HG02870 (cell line): ENCODE data around the gene ETV3.

ENCODE experiments used
- ATAC-seq: cut with Tn5 transposase; IDR thresholded peaks from one replicate; pipeline ENCODE4 v1.9.1; 2021; ENCODE audit warnings: mild to moderate bottlenecking, moderate library complexity; ENCODE audit not compliant: unreplicated experiment

The ETV3 gene

DNA sequence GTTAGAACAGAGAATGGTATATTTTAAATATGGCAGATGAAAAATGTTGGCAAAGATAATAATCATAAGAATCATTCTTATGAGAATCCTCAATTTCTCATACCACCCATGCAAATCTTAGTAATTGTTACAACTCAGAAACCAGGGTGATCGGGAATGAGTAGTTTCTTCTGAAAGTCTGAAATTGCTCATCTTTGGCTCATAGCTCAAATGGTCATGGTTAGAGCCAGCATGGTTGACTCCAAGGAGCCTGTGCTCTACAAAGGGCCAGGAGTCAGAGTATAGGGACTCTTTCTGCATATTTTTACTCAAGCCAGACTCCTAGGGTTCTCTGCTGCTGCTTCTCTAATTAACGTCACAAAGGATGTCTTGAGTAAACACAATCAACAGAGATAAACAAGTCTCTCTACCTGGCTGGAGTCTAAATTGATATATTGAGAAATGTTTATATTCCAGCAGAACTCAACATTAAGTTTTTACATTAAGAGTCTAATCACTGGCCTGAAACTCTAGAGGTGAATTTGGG lies 1.9 kb upstream of the ETV3 start:
- ATAC-seq: no peak

GRCh38 chr1:157139052-157139715 lies 989 bp upstream of the ETV3 start:
- no peak for ATAC-seq

DNA sequence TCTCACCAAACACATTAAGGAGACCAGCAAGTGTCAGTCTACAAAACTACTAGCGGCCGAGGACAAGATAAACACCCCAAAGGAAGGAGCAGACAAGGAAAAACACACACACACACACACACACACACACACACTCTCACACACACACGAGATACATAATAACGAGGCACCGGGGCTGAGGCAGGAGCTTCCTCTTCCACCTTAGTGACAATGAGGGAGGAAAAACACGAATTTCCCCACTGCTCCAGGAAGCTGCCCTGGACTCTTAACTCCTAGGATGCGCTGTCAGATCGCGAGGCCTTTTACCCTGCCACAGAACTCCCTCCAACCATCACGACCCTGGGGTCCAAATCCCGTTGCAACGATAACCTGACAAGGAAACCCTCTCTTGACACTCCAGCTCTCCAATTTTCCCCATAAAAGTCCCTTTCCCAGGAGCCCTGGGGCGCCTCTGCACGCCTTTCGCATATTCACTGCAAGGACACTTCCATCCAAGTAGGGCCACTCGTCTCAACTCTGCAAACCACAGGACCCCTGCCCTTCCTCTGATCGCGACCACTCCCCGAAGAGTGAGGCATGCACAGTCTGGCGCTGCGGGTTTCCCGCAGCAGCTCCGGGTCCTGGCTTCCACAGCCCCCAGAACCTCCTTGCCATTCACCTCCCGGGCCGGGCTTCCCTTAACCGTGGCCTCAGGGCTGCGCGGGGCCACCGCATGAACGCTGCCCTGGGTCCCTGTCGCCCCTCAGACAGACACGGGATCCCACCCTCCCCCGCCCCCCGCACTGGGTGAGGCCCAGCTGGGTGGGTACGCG lies 581 bp downstream of the ETV3 start:
- ATAC-seq: no peak

GRCh38 chr1:157137046-157137407 lies 1.2 kb downstream of the ETV3 start:
- ATAC-seq: no peak

DNA sequence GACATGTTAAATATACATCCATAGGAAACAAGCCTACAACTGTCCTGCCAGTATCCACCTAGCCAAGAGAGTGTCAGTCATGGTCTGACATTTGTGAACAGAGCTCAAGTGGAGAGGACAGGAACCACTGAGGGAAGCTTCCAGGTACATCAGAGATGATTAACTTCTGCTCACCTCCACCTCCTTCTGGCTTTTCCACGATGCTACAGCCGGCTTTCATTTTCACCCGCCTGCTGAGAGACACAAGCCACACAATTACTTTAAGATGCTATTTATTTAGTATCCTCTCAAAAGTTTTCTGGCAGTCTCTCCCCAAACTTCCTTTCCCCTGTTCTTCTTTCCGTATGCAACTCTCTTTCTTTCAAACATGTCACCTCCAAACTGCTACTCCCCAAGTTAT lies 2.1 kb downstream of the ETV3 start:
- no peak for ATAC-seq

GRCh38 chr1:157135646-157136045 lies 2.5 kb downstream of the ETV3 start:
- ATAC-seq: no peak

DNA sequence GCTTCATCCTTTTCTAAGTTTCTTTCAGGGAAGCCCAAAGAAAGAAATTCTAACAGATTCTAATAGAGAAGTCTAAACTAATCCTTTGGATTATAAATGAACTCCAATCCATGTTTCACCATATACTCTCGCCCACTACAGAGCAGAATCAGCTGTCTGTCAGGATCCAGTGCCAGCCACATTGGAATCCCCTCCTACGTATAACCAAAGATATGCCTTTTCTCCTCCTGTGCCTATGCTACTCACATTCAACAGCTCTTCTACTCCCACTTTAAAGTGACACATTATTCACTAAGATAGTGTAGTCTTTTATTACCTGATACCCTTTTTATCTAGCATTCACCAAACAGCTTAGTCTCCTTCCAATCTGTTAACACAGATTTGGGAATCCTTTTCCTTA lies 3.1 kb downstream of the ETV3 start:
- ATAC-seq: no peak

DNA sequence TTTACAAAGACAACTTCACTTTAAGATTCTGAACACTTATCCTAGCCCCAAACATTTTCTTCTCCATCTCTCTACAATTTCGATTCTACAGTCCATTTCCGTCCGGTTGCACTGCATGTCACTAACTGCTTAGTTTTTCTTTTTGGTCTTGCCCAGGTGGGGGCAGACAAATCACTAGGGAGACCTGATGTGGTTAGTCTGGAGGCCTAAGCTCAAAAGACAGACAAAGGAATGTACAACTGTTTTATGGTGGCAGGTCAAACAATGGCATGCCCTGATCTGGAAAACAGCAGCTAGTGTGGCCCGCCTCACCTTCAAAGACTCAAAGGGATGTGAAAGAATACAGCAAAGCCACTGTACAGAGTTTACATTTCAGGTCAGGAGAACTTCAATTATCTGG lies 3.8 kb downstream of the ETV3 start:
- no peak for ATAC-seq

DNA sequence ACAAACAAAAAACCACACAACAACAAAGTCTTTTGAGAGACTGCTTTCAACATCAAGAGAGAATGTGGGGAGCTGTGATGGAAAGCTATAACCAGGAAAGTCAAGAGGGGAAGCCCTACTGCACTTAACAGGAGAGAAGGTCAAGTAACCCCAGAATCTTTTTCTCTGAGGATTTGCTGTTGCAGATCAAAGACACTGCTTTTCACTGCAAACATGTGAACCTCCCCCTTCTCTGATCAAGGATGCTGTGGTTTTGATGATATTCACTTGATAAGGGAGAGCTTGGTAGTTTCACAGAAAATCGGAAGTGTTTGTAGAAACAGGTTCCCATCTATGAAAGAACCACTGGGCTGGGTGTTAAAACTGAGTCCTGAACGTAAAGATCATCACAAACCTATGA lies 4.8 kb downstream of the ETV3 start:
- no peak for ATAC-seq

DNA sequence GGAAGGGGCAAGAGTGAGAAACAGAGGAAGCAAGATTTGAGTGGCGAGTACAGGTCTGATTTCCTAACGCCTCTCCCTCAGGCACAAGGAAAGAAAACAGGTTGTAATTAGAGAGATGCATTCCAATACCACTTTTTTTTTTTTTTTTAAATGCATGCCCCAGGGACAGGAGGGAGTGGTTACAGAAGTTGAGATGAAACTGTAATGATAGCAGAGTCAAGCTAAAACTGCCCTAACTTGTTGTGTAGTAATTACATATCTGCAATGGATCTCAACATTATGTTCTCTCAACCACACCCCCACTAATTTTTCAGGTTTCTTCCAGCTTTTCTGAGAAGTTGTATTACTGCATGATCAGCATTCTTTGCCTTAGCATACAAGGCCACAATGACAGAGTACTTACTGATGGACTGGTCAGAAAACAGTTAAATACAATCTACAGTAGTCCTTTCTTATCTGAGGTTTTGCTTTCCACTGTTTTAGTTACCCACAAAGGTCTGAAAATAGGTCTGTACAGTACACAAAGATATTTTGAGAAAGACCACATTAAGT lies 5.5 kb downstream of the ETV3 start:
- no peak for ATAC-seq

DNA sequence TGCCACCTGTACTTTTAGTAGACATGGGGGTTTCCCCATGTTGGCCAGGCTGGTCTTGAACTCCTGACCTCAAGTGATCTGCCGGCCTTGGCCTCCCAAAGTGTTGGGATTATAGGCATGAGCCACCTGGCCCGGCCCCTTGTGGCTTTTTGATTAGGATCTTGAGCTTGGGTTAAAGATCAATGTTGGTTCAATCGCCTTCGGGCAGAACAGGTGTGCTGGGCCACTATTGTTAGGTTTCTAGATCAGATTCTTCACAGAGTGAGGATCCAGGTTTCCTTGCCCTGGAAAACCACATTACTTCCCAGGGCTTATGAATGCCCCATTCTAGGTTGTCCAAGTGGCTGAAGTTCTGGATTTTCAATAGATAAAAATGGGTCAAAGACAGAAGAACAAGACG lies 6.1 kb downstream of the ETV3 start:
- no peak for ATAC-seq

DNA sequence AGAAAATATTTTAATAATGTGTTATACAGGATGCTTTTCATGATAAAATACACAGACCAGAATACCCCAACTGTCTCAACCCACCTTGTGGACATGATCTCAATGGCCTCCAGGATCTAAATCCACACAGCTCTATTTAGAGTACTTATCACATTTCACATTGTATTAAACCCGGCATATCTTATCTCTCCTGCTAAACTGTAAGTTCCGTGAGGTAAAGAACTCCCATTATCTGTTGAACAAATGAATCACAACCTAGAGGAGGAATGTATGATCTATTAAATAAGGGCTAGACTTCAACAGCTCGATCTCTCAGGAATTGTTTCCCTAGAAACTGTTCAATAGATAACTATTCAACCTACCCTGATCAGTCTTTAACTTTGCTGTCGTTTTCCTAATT lies 6.9 kb downstream of the ETV3 start:
- ATAC-seq: no peak

DNA sequence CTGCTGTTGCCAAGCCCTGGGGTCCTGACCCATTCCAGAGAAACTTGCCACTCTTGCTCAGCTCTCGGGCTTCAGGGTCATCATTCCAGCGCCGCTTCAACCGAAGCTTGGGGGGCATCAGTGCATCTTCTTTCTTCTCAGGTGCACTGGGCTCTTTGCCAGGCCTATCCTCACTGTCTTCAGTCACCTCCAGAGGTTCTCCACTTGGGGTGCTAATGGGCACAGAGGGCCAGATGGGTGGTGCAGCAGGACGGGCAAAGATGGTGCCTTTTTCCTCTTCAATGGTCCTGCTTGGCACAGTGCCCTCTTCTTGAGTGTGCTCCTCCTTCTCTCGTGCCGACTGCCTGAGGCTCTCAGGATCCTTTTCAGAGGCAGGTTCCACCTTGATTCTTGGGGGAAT lies 13.3 kb downstream of the ETV3 start:
- ATAC-seq: no peak

- no peak for ATAC-seq
Observed at GRCh38 chr1:157119448-157119847, 18.7 kb downstream of the ETV3 start.

DNA sequence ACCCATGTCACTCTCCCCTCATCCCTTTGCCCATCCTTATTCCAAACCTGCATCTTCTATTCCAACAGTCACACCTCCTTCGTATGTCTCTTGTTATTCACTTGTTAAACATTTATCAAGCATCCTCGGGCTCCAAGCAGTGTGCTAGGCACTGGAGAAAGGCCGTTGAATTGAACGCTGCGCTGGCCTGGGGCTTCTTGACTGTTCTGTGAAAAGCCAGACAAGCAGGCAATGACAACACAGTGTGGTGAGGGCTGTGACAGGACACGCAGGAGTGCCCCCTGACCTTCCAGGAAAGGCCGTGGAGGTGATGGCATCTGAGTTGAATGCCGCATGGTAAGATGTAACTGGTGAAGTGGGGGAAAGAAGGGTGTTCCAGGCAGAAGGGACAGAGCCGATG lies 19.2 kb downstream of the ETV3 start:
- ATAC-seq: no peak

- ATAC-seq: no peak
Observed at GRCh38 chr1:157117527-157118057, 20.6 kb downstream of the ETV3 start.

GRCh38 chr1:157116737-157117103 lies 21.5 kb downstream of the ETV3 start:
- no peak for ATAC-seq

DNA sequence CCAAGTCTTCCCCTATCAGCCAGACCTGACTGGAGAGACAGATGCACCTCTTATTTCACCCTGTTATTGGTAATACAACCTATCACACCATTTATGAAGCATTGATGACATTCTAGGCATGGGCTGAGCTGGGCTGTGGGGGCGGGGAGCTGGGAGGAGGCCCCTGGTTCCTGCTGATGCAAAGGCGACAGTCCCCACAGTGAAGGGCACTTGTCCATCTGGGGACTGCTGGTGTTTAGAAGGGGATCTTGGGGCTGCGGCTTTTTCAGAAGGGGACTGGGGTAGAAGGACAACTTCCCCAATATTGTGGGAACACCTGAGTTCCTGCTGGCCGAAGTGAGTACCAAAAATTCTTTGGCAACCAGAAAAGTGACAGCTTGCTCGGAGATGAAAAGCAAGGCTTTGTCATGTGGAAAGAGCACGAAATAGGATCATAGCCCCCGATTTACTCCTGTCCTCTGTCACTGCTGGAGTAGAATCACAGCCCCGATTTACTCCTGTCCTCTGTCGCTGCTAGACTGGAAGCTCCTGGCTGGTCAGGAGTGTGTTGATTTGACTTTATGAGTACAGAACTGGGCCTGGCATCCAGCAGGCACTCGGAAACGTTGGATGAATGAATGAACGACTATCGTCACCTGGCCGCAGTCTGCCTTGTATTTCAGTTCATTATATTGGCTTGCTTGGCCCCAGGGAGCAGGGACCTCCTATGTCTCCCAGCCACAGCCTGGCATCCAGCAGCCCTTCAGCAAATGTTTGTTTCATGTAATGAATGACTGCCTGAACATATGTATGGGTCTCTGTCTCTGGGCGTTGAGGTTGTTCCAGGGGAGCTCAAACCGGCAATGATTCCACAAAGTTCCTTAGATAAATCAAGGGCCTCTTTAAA lies 22.1 kb downstream of the ETV3 start:
- no peak for ATAC-seq

DNA sequence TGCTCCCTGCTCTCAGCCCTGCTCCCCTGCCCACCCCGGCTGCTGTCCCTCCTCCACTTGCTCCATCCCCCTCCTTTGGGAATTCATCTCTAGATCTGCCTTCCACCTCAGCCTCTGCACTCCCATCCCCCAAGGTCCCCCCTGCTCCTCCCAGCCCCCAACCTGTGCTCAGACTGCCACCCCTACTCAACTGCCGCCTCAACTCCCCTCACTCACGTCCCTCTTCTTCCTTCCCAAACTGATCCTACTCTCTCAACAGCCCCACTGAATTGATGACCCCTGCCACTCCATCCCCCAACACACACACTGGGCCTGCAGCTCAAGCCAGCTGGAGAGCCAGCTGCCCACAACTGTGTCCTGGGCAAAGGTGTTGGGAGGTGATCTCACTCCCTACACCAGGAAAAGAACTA lies 22.8 kb downstream of the ETV3 start:
- no peak for ATAC-seq

DNA sequence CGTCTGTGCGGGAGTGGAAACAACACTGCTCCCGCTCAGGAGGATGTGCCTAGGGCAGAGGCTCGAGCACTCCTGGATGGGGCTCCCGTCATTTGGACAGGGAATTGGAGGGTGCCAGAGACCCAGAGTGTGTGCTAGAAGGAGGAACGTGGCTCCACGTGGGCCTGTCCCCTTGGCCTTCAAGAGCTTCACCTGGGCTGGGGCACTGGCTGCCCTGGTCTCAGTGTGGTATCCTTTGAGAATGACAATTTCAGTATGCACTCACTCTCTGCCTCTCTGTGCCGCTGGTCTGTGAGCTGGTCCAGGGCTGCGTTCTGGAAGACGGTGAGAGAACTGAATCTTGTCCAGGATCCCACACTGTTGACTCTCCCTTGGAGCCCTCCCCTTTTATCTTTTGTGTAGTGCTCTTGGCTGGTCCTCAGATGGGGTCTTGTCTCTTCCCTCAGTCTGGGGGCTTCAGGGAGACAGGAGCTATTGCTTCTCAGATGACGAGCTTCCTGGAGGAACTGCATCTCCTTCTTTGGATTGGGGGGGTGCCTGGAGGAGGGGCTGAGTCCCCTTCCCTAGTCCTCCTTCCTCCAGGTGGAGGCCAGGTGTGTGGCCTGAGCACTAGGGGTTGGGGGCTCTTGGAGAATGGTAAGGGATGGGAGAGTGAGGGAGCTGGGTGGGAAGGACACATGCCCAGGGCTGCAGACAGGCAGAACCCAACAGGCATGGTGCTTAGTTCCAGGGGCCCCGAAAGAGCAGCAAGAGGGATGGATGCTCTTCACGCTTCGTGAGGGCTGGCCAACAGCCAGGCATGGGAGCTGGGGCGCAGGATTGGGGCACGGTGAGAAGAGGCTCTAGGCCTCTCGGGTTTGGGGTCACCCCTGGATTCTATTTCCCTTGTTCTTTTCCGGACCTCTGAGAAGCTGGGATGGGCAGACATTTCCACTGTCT lies 23.7 kb downstream of the ETV3 start:
- no peak for ATAC-seq
